Measurements from ENCODE around the gene ZBTB46.

Gene ZBTB46

DNA sequence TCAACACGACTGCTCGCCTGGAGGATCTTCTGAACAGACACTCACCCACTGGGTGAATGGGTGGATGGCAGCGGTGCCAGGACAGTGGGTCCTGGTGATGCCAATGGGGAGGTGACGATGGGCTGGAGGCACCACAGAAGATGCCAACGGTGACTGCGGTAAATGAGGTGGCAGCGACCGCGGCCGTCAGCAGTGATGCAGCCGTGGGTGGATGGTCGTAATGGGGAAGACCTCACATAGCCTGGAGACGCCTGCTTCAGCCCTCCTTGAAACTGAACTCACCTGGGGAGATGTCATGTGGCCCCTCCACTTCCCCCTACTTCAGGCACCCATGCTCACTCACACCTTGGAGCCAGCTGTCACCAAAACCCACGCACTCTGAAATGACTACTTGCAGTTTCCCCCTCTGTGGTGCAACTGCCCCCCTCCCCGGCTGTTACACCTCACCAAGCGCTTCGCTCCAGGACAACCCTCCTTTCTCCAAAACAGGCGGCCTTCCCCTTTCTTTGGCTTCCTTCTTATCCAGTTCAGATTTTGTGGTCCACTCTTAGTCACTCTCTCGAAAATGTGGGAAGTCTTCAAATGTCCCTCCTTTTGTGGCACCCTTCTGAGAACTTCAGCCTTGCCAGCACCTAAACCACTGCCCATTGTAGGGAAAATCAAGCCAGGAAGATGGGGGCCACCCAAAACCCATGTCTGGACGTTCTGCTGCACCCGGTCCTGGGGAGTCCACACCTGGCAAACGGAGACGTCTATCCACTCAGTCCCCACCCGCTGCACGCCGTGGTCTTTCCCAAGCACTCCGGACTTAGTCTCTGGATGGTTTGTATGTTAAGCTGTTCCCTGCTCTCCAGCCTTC is 19.9 kb upstream of the ZBTB46 start:
- no peak for DNase-seq (ENCODE audit: low read depth, low spot score)
- TF ChIP-seq, protein P1, sequence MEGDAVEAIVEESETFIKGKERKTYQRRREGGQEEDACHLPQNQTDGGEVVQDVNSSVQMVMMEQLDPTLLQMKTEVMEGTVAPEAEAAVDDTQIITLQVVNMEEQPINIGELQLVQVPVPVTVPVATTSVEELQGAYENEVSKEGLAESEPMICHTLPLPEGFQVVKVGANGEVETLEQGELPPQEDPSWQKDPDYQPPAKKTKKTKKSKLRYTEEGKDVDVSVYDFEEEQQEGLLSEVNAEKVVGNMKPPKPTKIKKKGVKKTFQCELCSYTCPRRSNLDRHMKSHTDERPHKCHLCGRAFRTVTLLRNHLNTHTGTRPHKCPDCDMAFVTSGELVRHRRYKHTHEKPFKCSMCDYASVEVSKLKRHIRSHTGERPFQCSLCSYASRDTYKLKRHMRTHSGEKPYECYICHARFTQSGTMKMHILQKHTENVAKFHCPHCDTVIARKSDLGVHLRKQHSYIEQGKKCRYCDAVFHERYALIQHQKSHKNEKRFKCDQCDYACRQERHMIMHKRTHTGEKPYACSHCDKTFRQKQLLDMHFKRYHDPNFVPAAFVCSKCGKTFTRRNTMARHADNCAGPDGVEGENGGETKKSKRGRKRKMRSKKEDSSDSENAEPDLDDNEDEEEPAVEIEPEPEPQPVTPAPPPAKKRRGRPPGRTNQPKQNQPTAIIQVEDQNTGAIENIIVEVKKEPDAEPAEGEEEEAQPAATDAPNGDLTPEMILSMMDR (IDR thresholded peaks at IDR 0.05; ENCODE audit: low read depth, low read length), result no peak
- no peak overlapping the region for H3K4me3 ChIP-seq (ENCODE audit: low read depth, low read length)
- in situ Hi-C loops (cut with HindIII; ENCODE audit: low sequenced_read_pairs), result no loop called here

DNA sequence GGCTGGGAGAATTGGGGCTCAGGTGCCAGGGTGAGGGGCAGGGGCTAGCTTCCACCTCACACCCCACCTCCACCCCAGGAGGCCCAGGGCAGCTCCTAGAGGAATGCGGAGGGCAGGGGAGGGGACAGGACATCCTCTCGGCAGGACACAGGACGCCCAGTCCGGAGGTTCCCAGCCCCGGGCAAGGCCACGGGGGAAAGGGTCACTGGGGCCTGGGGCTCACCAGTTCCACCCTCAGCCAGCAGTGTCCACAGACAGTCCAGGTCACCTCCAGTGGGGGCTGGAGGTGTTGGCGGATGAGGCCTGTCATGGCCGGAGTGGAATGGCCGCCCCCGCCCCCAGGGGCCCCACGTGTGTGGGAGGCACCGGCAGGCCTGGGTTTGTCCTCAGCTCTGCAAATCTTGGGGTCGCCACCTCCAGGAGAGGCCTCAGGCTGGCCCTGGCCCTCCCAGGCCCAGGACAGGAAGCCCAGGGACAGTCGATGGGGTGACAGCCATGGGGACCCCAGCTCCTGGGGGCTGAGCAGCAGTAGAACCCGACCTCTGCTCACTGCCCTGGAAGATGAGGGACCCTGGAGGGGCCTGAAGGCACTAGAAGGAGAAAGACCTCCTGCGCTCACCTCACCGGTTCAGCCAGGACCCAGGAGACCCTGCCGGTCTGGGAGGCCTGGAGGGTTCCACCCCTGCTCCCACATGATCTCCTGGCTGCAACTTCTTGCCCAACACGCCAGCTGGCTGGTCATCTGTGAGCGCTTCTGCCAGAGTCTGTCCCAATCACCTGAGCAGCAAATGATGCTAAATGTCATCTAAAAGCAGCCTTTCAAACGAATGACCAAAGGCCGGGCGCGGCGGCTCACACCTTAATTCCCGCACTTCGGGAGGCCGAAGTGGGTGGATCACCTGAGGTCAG is 17.2 kb upstream of the ZBTB46 start:
- no peak for DNase-seq (ENCODE audit: low read depth, low spot score)
- TF ChIP-seq, protein P1 (IDR thresholded peaks at IDR 0.05; ENCODE audit: low read depth, low read length), result no peak
- no peak overlapping the region for H3K4me3 ChIP-seq (ENCODE audit: low read depth, low read length)
- in situ Hi-C loops (cut with HindIII; ENCODE audit: low sequenced_read_pairs), result no loop called here

DNA sequence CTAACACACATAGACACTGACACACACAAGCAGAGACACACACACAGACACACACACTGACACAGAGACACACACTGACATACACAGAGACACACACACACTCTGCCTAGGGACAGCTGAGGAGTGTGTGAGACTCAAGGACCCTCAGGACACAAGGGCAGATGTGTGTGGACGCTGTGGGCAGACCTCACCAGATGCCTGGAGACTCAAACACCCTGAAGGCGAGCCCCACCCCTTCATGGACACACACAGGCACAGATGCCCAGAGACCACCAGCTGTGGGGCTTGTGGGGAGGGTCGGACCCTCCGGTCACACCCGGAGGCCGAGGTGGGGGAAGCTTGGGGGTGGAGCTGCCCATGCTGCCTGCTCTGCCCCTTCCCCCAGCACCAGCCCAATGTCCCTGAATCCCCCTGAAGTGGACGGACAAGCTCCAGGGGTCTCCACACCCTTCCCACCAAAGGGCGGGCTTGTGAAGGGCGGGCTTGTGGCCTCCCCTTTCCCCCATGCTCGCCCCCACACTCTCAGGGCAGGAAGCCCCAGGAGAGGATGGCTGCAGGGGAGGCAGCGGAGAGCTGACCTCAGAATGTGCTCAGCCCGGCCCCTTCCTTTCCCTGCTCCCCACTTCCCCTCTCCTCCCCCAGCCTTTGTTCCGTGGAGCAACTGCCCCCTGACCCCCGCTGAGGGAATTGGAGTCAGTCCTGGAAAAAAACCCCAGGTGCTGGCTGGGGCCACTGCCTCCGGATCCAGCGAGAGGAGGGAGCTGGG is 16.4 kb upstream of the ZBTB46 start:
- TF ChIP-seq, protein P1 (IDR thresholded peaks at IDR 0.05; ENCODE audit: low read depth, low read length), result no peak
- no peak for DNase-seq (ENCODE audit: low read depth, low spot score)
- H3K4me3 ChIP-seq (ENCODE audit: low read depth, low read length), result no peak overlapping the region
- in situ Hi-C loops (cut with HindIII; ENCODE audit: low sequenced_read_pairs), result no loop called here

DNA sequence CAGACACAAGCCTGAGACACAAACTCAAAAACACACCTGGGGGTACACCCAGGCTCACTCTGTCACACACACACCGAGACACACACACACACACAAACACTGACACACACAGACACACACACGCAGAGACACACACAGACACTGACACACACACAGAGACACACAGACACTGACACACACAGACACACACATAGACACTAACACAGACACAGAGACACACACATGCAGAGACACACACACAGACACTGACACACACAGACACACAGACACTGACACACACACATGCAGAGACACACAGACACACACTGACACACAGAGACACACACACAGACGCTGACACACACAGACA is 15.8 kb upstream of the ZBTB46 start:
- DNase-seq (ENCODE audit: low read depth, low spot score), result no peak
- in situ Hi-C loops (cut with HindIII; ENCODE audit: low sequenced_read_pairs), result no loop called here
- no peak overlapping the region for H3K4me3 ChIP-seq (ENCODE audit: low read depth, low read length)
- TF ChIP-seq, protein P1 (IDR thresholded peaks at IDR 0.05; ENCODE audit: low read depth, low read length), result no peak

DNA sequence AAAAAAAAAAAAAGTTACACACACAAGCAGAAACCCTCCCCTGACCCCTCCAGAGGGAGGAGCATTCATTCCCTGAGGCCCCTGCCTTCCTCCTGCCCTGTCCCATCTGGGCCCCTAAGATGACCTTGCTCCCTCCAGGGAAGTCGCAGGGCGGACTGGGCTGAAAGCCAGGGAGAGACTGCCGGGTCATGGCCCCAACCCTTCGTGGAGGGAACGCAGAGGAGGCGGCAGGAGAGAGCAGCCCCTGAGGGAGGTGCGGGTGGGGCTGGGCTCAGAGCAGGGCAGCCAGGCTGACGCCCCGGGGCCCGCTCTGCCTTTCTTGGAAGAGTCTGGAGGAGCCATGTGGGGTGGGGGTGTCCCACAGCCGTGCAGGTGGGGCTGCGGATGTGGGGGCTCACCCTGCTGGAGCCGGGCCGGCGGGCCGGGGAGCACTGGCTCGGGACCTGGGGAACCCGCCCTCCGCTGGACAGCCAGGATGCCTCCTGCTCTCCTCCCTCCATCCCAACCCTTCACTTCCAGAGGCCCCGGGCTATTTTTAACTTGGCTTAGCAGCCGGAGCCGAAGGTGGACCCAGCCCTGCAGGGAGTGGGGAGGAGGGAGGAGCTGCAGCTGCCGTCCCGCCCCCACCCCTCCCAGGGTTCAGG is 15.2 kb upstream of the ZBTB46 start:
- DNase-seq (ENCODE audit: low read depth, low spot score), result no peak
- in situ Hi-C loops (cut with HindIII; ENCODE audit: low sequenced_read_pairs), result no loop called here
- no peak overlapping the region for H3K4me3 ChIP-seq (ENCODE audit: low read depth, low read length)
- TF ChIP-seq, protein P1 (IDR thresholded peaks at IDR 0.05; ENCODE audit: low read depth, low read length), result no peak
